Heart right ventricle (tissue), 16 donors: ENCODE data around the gene VAT1L. TPM values are rescaled to one million over a fixed set of nuclear protein-coding genes. Genes with fewer than 3 reads are reported as not detected.
A peak's percentile ranks its signal among the peaks of the same experiment; 100 is the strongest.

ENCODE experiments used
- ATAC-seq, 8 donors: fragments of 200-7000 bp; cut with Tn5 transposase; one replicate each; pipeline ENCODE4 v1.9.1; 2020; ENCODE audit warnings: mild to moderate bottlenecking in 8 of 8, moderate library complexity in 8 of 8, moderate number of reproducible peaks in 1 of 8
- DNase-seq, 2 donors: peaks; one replicate each; pipeline ENCODE4 v3.0.0-alpha.2; 2020
- H3K27ac ChIP-seq, 10 donors: fragments of 200-600 bp; sonication (generic) in 2 of 10; one replicate each; pipeline versions ENCODE4 v1.5.0 to v1.8.0; 2020 to 2022; ENCODE audit warnings: mild to moderate bottlenecking in 3 of 10
- H3K27me3 ChIP-seq, 7 donors: fragments of 200-600 bp; one replicate each; pipeline ENCODE4 v1.8.0; 2021 to 2022; ENCODE audit warnings: mild to moderate bottlenecking in 2 of 7
- H3K36me3 ChIP-seq, 9 donors: fragments of 200-600 bp; sonication (generic) in 1 of 9; one replicate each; pipeline versions ENCODE4 v1.5.0 to v1.8.0; 2020 to 2022; ENCODE audit warnings: mild to moderate bottlenecking in 2 of 9
- H3K4me1 ChIP-seq, 9 donors: fragments of 200-600 bp; sonication (generic) in 1 of 9; one replicate each; pipeline versions ENCODE4 v1.5.0 to v1.8.0; 2020 to 2022; ENCODE audit warnings: mild to moderate bottlenecking in 4 of 9
- H3K4me3 ChIP-seq, 10 donors: fragments of 200-600 bp; sonication (generic) in 2 of 10; one replicate each; pipeline versions ENCODE4 v1.5.0 to v1.8.0; 2020 to 2022; ENCODE audit warnings: mild to moderate bottlenecking in 7 of 10, moderate library complexity in 2 of 10
- H3K9me3 ChIP-seq, 11 donors: fragments of 200-600 bp in 10 of 11; sonication (generic) in 2 of 11; one replicate each; pipeline versions ENCODE4 v1.5.0 to v1.8.0; 2013 to 2022; ENCODE audit warnings: mild to moderate bottlenecking in 2 of 11, control low read depth in 1 of 11, moderate library complexity in 1 of 11
- CTCF ChIP-seq, 9 donors: fragments of 200-600 bp; sonication (generic) in 2 of 9; IDR thresholded peaks; one replicate each; pipeline versions ENCODE4 v1.5.0 to v1.8.0; 2021 to 2022; ENCODE audit warnings: antibody characterized with exemption in 9 of 9, mild to moderate bottlenecking in 5 of 9, moderate library complexity in 1 of 9
- WGBS, 2 donors: extraction: QIAGEN DNeasy Blood & Tissue Kit; methylation state at CpG; one replicate each; pipeline ENCODE4 v1.1.7; 2013; ENCODE audit warnings: inconsistent platforms in 1 of 2; 5-methylcytosine and 5-hydroxymethylcytosine counted together
- intact Hi-C, 10 donors: fragments of 100-400 bp; cut with DNase I; formaldehyde crosslinking; loops; one replicate each; pipeline versions ENCODE4 v1.11.1 to v1.14.2; 2022
- polyA plus RNA-seq, 2 donors: library from polyadenylated mRNA; stranded (reverse); fragments of 200-250 nt; gene quantifications; one replicate each; pipeline ENCODE4 v1.2.3, GENCODE V29; 2013
- total RNA-seq, 10 donors: library from RNA; stranded (reverse); fragmentation: NEBNext Ultra II Directional in 3 of 10; extraction: Animal tissue kit (Norgen Biotek cat#: 25700) in 3 of 10; gene quantifications; one replicate each; pipeline versions ENCODE4 v1.2.1 to v1.2.4, GENCODE V29; 2021 to 2023
- donor health status: Arrhythmogenic right ventricular cardiomyopathy.
- donor health status: ischemic (EF 13 %, LVEDD 7.1; RV severe dilation, severe dysfunction).
- donor health status: healthy with polysubstance abuse.
- donor health status: DM: no; HTN: yes; CAD: no.
- donor health status: DM: no; HTN: no; CAD: no.
- donor health status: ischemic (EF 25% LVEDD 6.9; RV normal size, moderate dysfunction).
- donor health status: ischemic (EF 25% LVEDD 5.7; RV mildly dilated, moderate dysfunction).
- donor health status: healthy.
- donor health status: DM: yes; HTN: yes; CAD: no.
- donor health status: Ischemic cardiomyopathy.
- donor health status: ischemic (EF 35%, LVEDD 5.7; RV mildly dilated, moderate dysfunction).
- donor health status: nonischemic (EF 11% LVEDD 7.7; RV severe dilation, severe dysfunction).
- donor health status: DM: yes; HTN: yes; CAD: no.
- donor health status: PGD.
- donor health status: ischemic (EF 29% LVEDD 5.4; RV normal size, mild dysfunction).
- donor health status: nonischemic (EF 23%, LVEDD 6.1; RV moderate dilation, normal function).

VAT1L gene
- total and polyA plus RNA-seq, 12 donors: 0.19 to 61.0 (median 24.0) TPM

DNA sequence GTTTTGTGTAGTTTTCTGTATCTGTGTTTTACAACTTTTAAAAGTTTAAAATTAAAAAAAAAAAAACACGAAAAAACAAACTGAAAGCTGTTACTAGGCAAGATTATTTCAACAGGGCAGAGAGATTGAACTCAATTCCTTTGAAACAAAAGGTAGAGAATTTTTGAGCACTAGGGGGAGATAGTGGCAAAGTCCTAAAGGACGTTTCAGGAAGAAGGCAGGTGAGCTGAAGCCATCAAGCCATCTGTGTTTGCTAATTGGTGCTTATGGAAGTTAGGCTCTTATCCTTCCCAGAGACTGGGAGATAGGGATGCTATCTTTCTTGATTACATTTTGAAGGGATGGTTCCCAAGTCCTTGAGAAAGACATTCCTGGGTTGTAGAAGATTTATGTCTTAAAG is 163.4 kb downstream of the VAT1L start:
- peaks cover 0 to 10% (median 0%) of the 10 kb centered on the region in 9 donors for H3K4me1 ChIP-seq
- WGBS, 2 donors: 28 to 37% methylated on average over 2 of the region's 2 CpGs
- ATAC-seq: no peak

DNA sequence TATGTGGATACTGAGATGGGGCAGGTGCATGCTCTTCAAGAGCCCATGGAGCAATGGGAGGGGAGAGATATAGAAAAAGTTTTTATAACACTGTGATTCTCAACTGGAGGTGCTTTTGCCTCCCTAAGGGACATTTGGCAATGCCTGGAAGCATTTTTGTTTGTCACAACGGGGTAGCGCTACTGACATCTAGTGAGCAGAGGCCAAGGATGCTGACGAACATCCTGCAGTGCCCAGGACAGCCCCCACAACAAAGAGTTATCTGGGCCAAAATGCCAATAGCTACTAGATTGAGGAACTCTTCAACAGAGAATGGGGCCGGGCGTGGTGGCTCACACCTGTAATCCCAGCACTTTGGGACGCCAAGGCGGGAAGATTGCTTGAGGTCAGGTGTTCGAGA is 166.8 kb downstream of the VAT1L start:
- DNase-seq (no peak), ATAC-seq (peak in 1 of 8 donors; percentile 16)
- Histone ChIP-seq H3K36me3 (no peaks in the 10 kb centered on the region), H3K27ac (no peak overlapping the region), H3K4me1 (no peaks in the 10 kb centered on the region), H3K9me3 (no peaks in the 10 kb centered on the region), H3K27me3 (peaks cover 0 to 4% (median 0%) of the 10 kb centered on the region in 7 donors), H3K4me3 (no peak overlapping the region)
- TF ChIP-seq CTCF (IDR thresholded peaks at IDR 0.05): no peak
- 79 to 86% methylated on average over 8 of the region's 8 CpGs for WGBS, 2 donors
- intact Hi-C loops: no loop called here

More for the DNA sequence above, 163.4 kb downstream of the VAT1L start:
- H3K27me3 ChIP-seq: peaks cover 0 to 6% (median 4%) of the 10 kb centered on the region in 7 donors
- peak in 7 of 9 donors; percentile 7 to 37 (median 29) for TF ChIP-seq CTCF (IDR thresholded peaks at IDR 0.05)
- no peaks in the 10 kb centered on the region for H3K36me3 ChIP-seq
- no peak overlapping the region for H3K27ac ChIP-seq
- intact Hi-C loops: no loop called here
- no peak overlapping the region for H3K4me3 ChIP-seq
- DNase-seq: no peak
- H3K9me3 ChIP-seq: no peaks in the 10 kb centered on the region

- Histone ChIP-seq H3K4me3 (no peak overlapping the region), H3K27me3 (peaks cover 0 to 4% (median 0%) of the 10 kb centered on the region in 7 donors), H3K36me3 (no peaks in the 10 kb centered on the region), H3K9me3 (no peaks in the 10 kb centered on the region), H3K4me1 (no peaks in the 10 kb centered on the region), H3K27ac (no peak overlapping the region)
- DNase-seq (no peak), ATAC-seq (no peak)
- WGBS, 2 donors: 73 to 85% methylated on average over 4 of the region's 4 CpGs
- intact Hi-C loops: no loop called here
- TF ChIP-seq CTCF (IDR thresholded peaks at IDR 0.05): no peak
These were observed 167.9 kb downstream of the VAT1L start for GRCh38 chr16:77956231-77956630.

GRCh38 chr16:77960766-77961165 is 172.4 kb downstream of the VAT1L start:
- no peak overlapping the region for H3K4me3 ChIP-seq
- DNase-seq (no peak), ATAC-seq (no peak)
- peaks cover 0 to 27% (median 0%) of the 10 kb centered on the region in 7 donors for H3K27me3 ChIP-seq
- 63 to 78% methylated on average over 5 of the region's 5 CpGs for WGBS, 2 donors
- no peaks in the 10 kb centered on the region for H3K36me3 ChIP-seq
- H3K9me3 ChIP-seq: no peaks in the 10 kb centered on the region
- intact Hi-C loops: loop anchor here in 4 of 10 donors (10.0 kb wide), 4 partner anchors 96 to 726 kb away; partner anchors contain the start of gene VAT1L (in 1 of the 4)
- peaks cover 0 to 8% (median 0%) of the 10 kb centered on the region in 9 donors for H3K4me1 ChIP-seq
- H3K27ac ChIP-seq: no peak overlapping the region
- TF ChIP-seq CTCF (IDR thresholded peaks at IDR 0.05): no peak
